AG10803 (cell line): ENCODE measurements around the gene MYO3B.

ENCODE experiments used
- DNase-seq: peaks from one replicate; pipeline ENCODE4 v3.0.0; 2010; ENCODE audit warnings: low read depth
- H3K4me3 ChIP-seq: 2 replicates; pipeline ENCODE4 v1.5.1; 2011; ENCODE audit warnings: mild to moderate bottlenecking, low read length, control low read depth
- CTCF ChIP-seq: conservative IDR thresholded peaks from 2 replicates; pipeline ENCODE4 v1.5.1; 2011; ENCODE audit warnings: mild to moderate bottlenecking, low read length, control low read depth, inconsistent platforms

MYO3B gene

GRCh38 chr2:170573671-170574070, 395.7 kb downstream of the MYO3B start:
- H3K4me3 ChIP-seq, result no peak overlapping the region
- no peak for DNase-seq
- TF ChIP-seq CTCF, result no peak

GRCh38 chr2:170576296-170576695, 398.3 kb downstream of the MYO3B start:
- no peak overlapping the region for H3K4me3 ChIP-seq
- no peak; the same call in 1 of the 2 replicates for TF ChIP-seq CTCF
- DNase-seq, result no peak

- TF ChIP-seq CTCF, result no peak
- no peak overlapping the region for H3K4me3 ChIP-seq
- DNase-seq, result no peak
Measured at GRCh38 chr2:170577356-170577755, 399.4 kb downstream of the MYO3B start.

- DNase-seq, result no peak
- H3K4me3 ChIP-seq, result no peak overlapping the region
- no peak for TF ChIP-seq CTCF
Measured at GRCh38 chr2:170578606-170579005, 400.7 kb downstream of the MYO3B start.

- no peak for DNase-seq
- no peak overlapping the region for H3K4me3 ChIP-seq
- no peak for TF ChIP-seq CTCF
Measured at GRCh38 chr2:170579511-170579910, 401.6 kb downstream of the MYO3B start.

GRCh38 chr2:170582313-170582712, 404.4 kb downstream of the MYO3B start:
- H3K4me3 ChIP-seq, result no peak overlapping the region
- TF ChIP-seq CTCF, result no peak
- DNase-seq, result no peak

GRCh38 chr2:170582751-170583463, 405.0 kb downstream of the MYO3B start:
- no peak overlapping the region for H3K4me3 ChIP-seq
- DNase-seq, result no peak

More at GRCh38 chr2:170582751-170583463, 405.0 kb downstream of the MYO3B start:
- no peak for TF ChIP-seq CTCF
